ENCODE data around the gene FBXW8. TPM values are rescaled to one million over a fixed set of nuclear protein-coding genes. Genes with fewer than 3 reads are reported as not detected.

Gene FBXW8
- total and polyA plus RNA-seq, 2 donors (not counting 1 experiment from before 2014, with no cell fraction given): 11.7 to 20.9 TPM

GRCh38 chr12:116870306-116870705 is 40.4 kb upstream of the FBXW8 start:
- H3K27ac ChIP-seq (ENCODE audit: insufficient read depth, low read length): no peak overlapping the region
- H3K4me2 ChIP-seq (ENCODE audit: extremely low read depth, insufficient read depth, low read length): no peak overlapping the region
- H3K79me2 ChIP-seq (ENCODE audit: control insufficient read depth, insufficient read depth, low read length): no peaks in the 10 kb centered on the region
- H3K27me3 ChIP-seq (ENCODE audit: control insufficient read depth, insufficient read depth, low read length): peaks cover 6% of the 10 kb centered on the region
- no peaks in the 10 kb centered on the region for H3K4me1 ChIP-seq (ENCODE audit: control insufficient read depth, extremely low read depth, insufficient read depth, low read length)
- DNase-seq (ENCODE audit: low read depth in 2 of 2): no peak
- no peaks in the 10 kb centered on the region for H3K36me3 ChIP-seq (ENCODE audit: control insufficient read depth, insufficient read depth, low read length)
- H3K9ac ChIP-seq (ENCODE audit: insufficient read depth, low read length): no peak overlapping the region
- no peak overlapping the region for H3K4me3 ChIP-seq (replicated peaks in 1 of 4; ENCODE audit: control extremely low read depth in 1 of 4, insufficient read depth in 1 of 4, low read depth in 3 of 4, low read length in 4 of 4)
- TF ChIP-seq, protein P1, sequence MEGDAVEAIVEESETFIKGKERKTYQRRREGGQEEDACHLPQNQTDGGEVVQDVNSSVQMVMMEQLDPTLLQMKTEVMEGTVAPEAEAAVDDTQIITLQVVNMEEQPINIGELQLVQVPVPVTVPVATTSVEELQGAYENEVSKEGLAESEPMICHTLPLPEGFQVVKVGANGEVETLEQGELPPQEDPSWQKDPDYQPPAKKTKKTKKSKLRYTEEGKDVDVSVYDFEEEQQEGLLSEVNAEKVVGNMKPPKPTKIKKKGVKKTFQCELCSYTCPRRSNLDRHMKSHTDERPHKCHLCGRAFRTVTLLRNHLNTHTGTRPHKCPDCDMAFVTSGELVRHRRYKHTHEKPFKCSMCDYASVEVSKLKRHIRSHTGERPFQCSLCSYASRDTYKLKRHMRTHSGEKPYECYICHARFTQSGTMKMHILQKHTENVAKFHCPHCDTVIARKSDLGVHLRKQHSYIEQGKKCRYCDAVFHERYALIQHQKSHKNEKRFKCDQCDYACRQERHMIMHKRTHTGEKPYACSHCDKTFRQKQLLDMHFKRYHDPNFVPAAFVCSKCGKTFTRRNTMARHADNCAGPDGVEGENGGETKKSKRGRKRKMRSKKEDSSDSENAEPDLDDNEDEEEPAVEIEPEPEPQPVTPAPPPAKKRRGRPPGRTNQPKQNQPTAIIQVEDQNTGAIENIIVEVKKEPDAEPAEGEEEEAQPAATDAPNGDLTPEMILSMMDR (conservative IDR thresholded peaks at IDR 0.05 in 1 of 2, IDR thresholded peaks at IDR 0.05 in 1 of 2; ENCODE audit: low read depth in 1 of 2, low read length in 2 of 2): no peak
- TF ChIP-seq EZH2 (IDR thresholded peaks at IDR 0.05; ENCODE audit: low read length, missing control alignments): no peak
- no peaks in the 10 kb centered on the region for H4K20me1 ChIP-seq (ENCODE audit: control insufficient read depth, extremely low read depth, insufficient read depth, low read length)
- H3K9me3 ChIP-seq (ENCODE audit: control insufficient read depth, insufficient read depth, low read depth, low read length): no peaks in the 10 kb centered on the region
- no peak overlapping the region for H2AFZ ChIP-seq (ENCODE audit: low read length)

- Histone ChIP-seq H3K9me3 (ENCODE audit: control insufficient read depth, insufficient read depth, low read depth, low read length) (no peaks in the 10 kb centered on the region), H3K79me2 (ENCODE audit: control insufficient read depth, insufficient read depth, low read length) (no peaks in the 10 kb centered on the region), H3K27ac (ENCODE audit: insufficient read depth, low read length) (no peak overlapping the region), H3K36me3 (ENCODE audit: control insufficient read depth, insufficient read depth, low read length) (no peaks in the 10 kb centered on the region), H4K20me1 (ENCODE audit: control insufficient read depth, extremely low read depth, insufficient read depth, low read length) (no peaks in the 10 kb centered on the region), H3K4me3 (replicated peaks in 1 of 4; ENCODE audit: control extremely low read depth in 1 of 4, insufficient read depth in 1 of 4, low read depth in 3 of 4, low read length in 4 of 4) (no peak overlapping the region), H3K4me1 (ENCODE audit: control insufficient read depth, extremely low read depth, insufficient read depth, low read length) (no peaks in the 10 kb centered on the region), H2AFZ (ENCODE audit: low read length) (no peak overlapping the region), H3K4me2 (ENCODE audit: extremely low read depth, insufficient read depth, low read length) (no peak overlapping the region), H3K27me3 (ENCODE audit: control insufficient read depth, insufficient read depth, low read length) (peaks cover 30% of the 10 kb centered on the region), H3K9ac (ENCODE audit: insufficient read depth, low read length) (no peak overlapping the region)
- TF ChIP-seq, protein P1 (conservative IDR thresholded peaks at IDR 0.05 in 1 of 2, IDR thresholded peaks at IDR 0.05 in 1 of 2; ENCODE audit: low read depth in 1 of 2, low read length in 2 of 2): no peak
- no peak for TF ChIP-seq EZH2 (IDR thresholded peaks at IDR 0.05; ENCODE audit: low read length, missing control alignments)
- DNase-seq (ENCODE audit: low read depth in 2 of 2): no peak
These were observed 36.3 kb upstream of the FBXW8 start for GRCh38 chr12:116874324-116874995.

- no peak overlapping the region for H3K27ac ChIP-seq (ENCODE audit: insufficient read depth, low read length)
- no peaks in the 10 kb centered on the region for H4K20me1 ChIP-seq (ENCODE audit: control insufficient read depth, extremely low read depth, insufficient read depth, low read length)
- DNase-seq (ENCODE audit: low read depth in 2 of 2): no peak
- no peaks in the 10 kb centered on the region for H3K79me2 ChIP-seq (ENCODE audit: control insufficient read depth, insufficient read depth, low read length)
- no peak overlapping the region for H2AFZ ChIP-seq (ENCODE audit: low read length)
- H3K9me3 ChIP-seq (ENCODE audit: control insufficient read depth, insufficient read depth, low read depth, low read length): no peaks in the 10 kb centered on the region
- TF ChIP-seq EZH2 (IDR thresholded peaks at IDR 0.05; ENCODE audit: low read length, missing control alignments): no peak
- TF ChIP-seq, protein P1 (conservative IDR thresholded peaks at IDR 0.05 in 1 of 2, IDR thresholded peaks at IDR 0.05 in 1 of 2; ENCODE audit: low read depth in 1 of 2, low read length in 2 of 2): no peak
- H3K27me3 ChIP-seq (ENCODE audit: control insufficient read depth, insufficient read depth, low read length): peaks cover 45% of the 10 kb centered on the region
- H3K4me1 ChIP-seq (ENCODE audit: control insufficient read depth, extremely low read depth, insufficient read depth, low read length): no peaks in the 10 kb centered on the region
- H3K4me2 ChIP-seq (ENCODE audit: extremely low read depth, insufficient read depth, low read length): no peak overlapping the region
- H3K9ac ChIP-seq (ENCODE audit: insufficient read depth, low read length): no peak overlapping the region
- no peaks in the 10 kb centered on the region for H3K36me3 ChIP-seq (ENCODE audit: control insufficient read depth, insufficient read depth, low read length)
- H3K4me3 ChIP-seq (replicated peaks in 1 of 4; ENCODE audit: control extremely low read depth in 1 of 4, insufficient read depth in 1 of 4, low read depth in 3 of 4, low read length in 4 of 4): no peak overlapping the region
These were observed 34.4 kb upstream of the FBXW8 start for GRCh38 chr12:116876151-116876869.
